ENCODE results near the gene MKX. TPM values are rescaled to one million over a fixed set of nuclear protein-coding genes. Genes with fewer than 3 reads are reported as not detected.

Gene MKX
- total RNA-seq, 2 experiments from 2014 or later: not detected

GRCh38 chr10:27680691-27681605 lies 64.7 kb downstream of the MKX start:
- Histone ChIP-seq H3K9me3 (ENCODE audit: low read length) (no peaks in the 10 kb centered on the region), H4K20me1 (ENCODE audit: insufficient read depth, low read length) (no peaks in the 10 kb centered on the region), H3K79me2 (ENCODE audit: insufficient read depth, low read depth, low read length) (no peaks in the 10 kb centered on the region), H3K36me3 (ENCODE audit: insufficient read depth, low read length) (no peaks in the 10 kb centered on the region), H3K27ac (ENCODE audit: low read depth, low read length, poor library complexity, severe bottlenecking) (no peak overlapping the region), H3K4me3 (ENCODE audit: low read depth, low read length, poor library complexity, severe bottlenecking) (no peak overlapping the region), H3K4me1 (ENCODE audit: insufficient read depth, low read length, poor library complexity, severe bottlenecking) (no peaks in the 10 kb centered on the region), H3K9me2 (ENCODE audit: insufficient read depth, low read length) (no peaks in the 10 kb centered on the region), H2AFZ (ENCODE audit: low read length) (no peak overlapping the region), H3K4me2 (ENCODE audit: low read length) (no peak overlapping the region)
- no peak for DNase-seq (ENCODE audit: low spot score)
- no TSS peak for BruUV-seq (replicated peaks)
- CTCF ChIA-PET (ENCODE audit: unreplicated experiment): no interaction called here
- POLR2A ChIA-PET: no interaction called here
- intact Hi-C loops (cut with micrococcal nuclease; ENCODE audit: unreplicated experiment): no loop called here
- no peak for TF ChIP-seq EZH2phosphoT487 (IDR thresholded peaks at IDR 0.05; ENCODE audit: borderline replicate concordance, low read depth, low read length)
- no peak for TF ChIP-seq CTCF (conservative IDR thresholded peaks at IDR 0.05; ENCODE audit: low read length)

GRCh38 chr10:27680006-27680557 lies 65.5 kb downstream of the MKX start:
- H3K4me2 ChIP-seq (ENCODE audit: low read length): no peak overlapping the region
- H3K27ac ChIP-seq (ENCODE audit: low read depth, low read length, poor library complexity, severe bottlenecking): no peak overlapping the region
- no peaks in the 10 kb centered on the region for H3K4me1 ChIP-seq (ENCODE audit: insufficient read depth, low read length, poor library complexity, severe bottlenecking)
- BruUV-seq (replicated peaks): no TSS peak
- no peaks in the 10 kb centered on the region for H3K36me3 ChIP-seq (ENCODE audit: insufficient read depth, low read length)
- H3K4me3 ChIP-seq (ENCODE audit: low read depth, low read length, poor library complexity, severe bottlenecking): no peak overlapping the region
- H4K20me1 ChIP-seq (ENCODE audit: insufficient read depth, low read length): no peaks in the 10 kb centered on the region
- DNase-seq (ENCODE audit: low spot score): no peak
- no peaks in the 10 kb centered on the region for H3K9me3 ChIP-seq (ENCODE audit: low read length)
- TF ChIP-seq CTCF (conservative IDR thresholded peaks at IDR 0.05; ENCODE audit: low read length): no peak
- no peak for TF ChIP-seq EZH2phosphoT487 (IDR thresholded peaks at IDR 0.05; ENCODE audit: borderline replicate concordance, low read depth, low read length)
- no peaks in the 10 kb centered on the region for H3K9me2 ChIP-seq (ENCODE audit: insufficient read depth, low read length)
- POLR2A ChIA-PET: interaction anchor here (0.6 to 0.7 kb wide), 2 partner anchors 89 to 685 kb away, joined by 3 to 4 read pairs; no protein-coding TSS in a partner anchor
- CTCF ChIA-PET (ENCODE audit: unreplicated experiment): no interaction called here
- H3K79me2 ChIP-seq (ENCODE audit: insufficient read depth, low read depth, low read length): no peaks in the 10 kb centered on the region
- no peak overlapping the region for H2AFZ ChIP-seq (ENCODE audit: low read length)
- intact Hi-C loops (cut with micrococcal nuclease; ENCODE audit: unreplicated experiment): no loop called here
